Glutamatergic neuron (in vitro differentiated cells): ENCODE results near the gene FRMD3. TPM values are rescaled to one million over a fixed set of nuclear protein-coding genes. Genes with fewer than 3 reads are reported as not detected.

ENCODE experiments used
- DNase-seq: peaks from one replicate; pipeline ENCODE4 v3.0.0; 2022
- H3K27ac Mint-ChIP-seq: one replicate; pipeline ENCODE4 v1.8.0; 2020; ENCODE audit warnings: mild to moderate bottlenecking, mixed read lengths, inconsistent platforms; ENCODE audit not compliant: unreplicated experiment
- H3K27me3 Mint-ChIP-seq: one replicate; pipeline ENCODE4 v1.8.0; 2020; ENCODE audit warnings: mild to moderate bottlenecking, moderate library complexity, mixed read lengths, inconsistent platforms; ENCODE audit not compliant: unreplicated experiment
- H3K36me3 Mint-ChIP-seq: one replicate; pipeline ENCODE4 v1.8.0; 2020; ENCODE audit warnings: mild to moderate bottlenecking, mixed read lengths, inconsistent platforms; ENCODE audit not compliant: unreplicated experiment
- H3K4me1 Mint-ChIP-seq: one replicate; pipeline ENCODE4 v1.8.0; 2020; ENCODE audit warnings: mild to moderate bottlenecking, low read depth, mixed read lengths, inconsistent platforms; ENCODE audit not compliant: unreplicated experiment
- H3K4me3 Mint-ChIP-seq: one replicate; pipeline ENCODE4 v1.8.0; 2020; ENCODE audit warnings: mild to moderate bottlenecking, mixed read lengths, inconsistent platforms; ENCODE audit not compliant: unreplicated experiment
- H3K9me3 Mint-ChIP-seq: one replicate; pipeline ENCODE4 v1.8.0; 2020; ENCODE audit warnings: mild to moderate bottlenecking, moderate library complexity, mixed read lengths, inconsistent platforms; ENCODE audit not compliant: unreplicated experiment
- CTCF ChIP-seq: fragments of 200-600 bp; sonication (generic); IDR thresholded peaks from one replicate; pipeline ENCODE4 v1.5.0; 2021; ENCODE audit not compliant: partially characterized antibody, unreplicated experiment
- total RNA-seq: library from RNA; stranded (reverse); fragmentation: NEBNext Ultra II Directional; extraction: Animal tissue kit (Norgen Biotek cat#: 25700); gene quantifications from one replicate; pipeline ENCODE4 v1.2.1, GENCODE V29; 2021; ENCODE audit not compliant: unreplicated experiment

The FRMD3 gene
- total RNA-seq, 1 donor from 2014 or later = 20.7 TPM

DNA sequence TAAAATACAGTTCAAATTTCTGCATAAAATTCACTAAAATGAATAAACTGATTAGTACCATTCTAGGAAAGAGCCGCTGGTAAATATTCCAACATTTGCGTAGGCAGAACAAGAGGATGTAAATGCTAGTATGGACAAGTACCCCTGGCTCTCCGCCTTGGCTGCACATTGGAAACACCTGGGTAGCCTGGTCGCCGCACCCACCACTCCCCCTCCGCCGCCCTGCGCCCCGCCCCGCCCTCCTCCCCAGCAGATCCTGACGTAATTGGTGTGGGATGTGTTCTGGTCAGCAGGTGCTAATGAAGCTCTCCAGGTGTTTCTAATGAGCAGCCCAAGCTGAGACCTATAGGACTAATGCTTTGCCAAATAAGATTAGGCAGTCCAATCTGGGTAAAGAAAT is 225.7 kb downstream of the FRMD3 start:
- H3K4me3 Mint-ChIP-seq = no peak overlapping the region
- H3K4me1 Mint-ChIP-seq = peaks cover 22% of the 10 kb centered on the region
- H3K27ac Mint-ChIP-seq = no peak overlapping the region
- TF ChIP-seq CTCF = no peak
- H3K27me3 Mint-ChIP-seq = peaks cover 2% of the 10 kb centered on the region
- peaks cover 3% of the 10 kb centered on the region for H3K9me3 Mint-ChIP-seq
- H3K36me3 Mint-ChIP-seq = peaks cover 19% of the 10 kb centered on the region
- DNase-seq = no peak

GRCh38 chr9:83307066-83307724 is 231.0 kb downstream of the FRMD3 start:
- no peak for DNase-seq
- Mint-ChIP-seq H3K9me3 (peaks cover 4% of the 10 kb centered on the region), H3K4me1 (peaks cover 31% of the 10 kb centered on the region), H3K36me3 (peaks cover 19% of the 10 kb centered on the region), H3K27me3 (peaks cover 4% of the 10 kb centered on the region), H3K4me3 (no peak overlapping the region), H3K27ac (no peak overlapping the region)
- no peak for TF ChIP-seq CTCF

DNA sequence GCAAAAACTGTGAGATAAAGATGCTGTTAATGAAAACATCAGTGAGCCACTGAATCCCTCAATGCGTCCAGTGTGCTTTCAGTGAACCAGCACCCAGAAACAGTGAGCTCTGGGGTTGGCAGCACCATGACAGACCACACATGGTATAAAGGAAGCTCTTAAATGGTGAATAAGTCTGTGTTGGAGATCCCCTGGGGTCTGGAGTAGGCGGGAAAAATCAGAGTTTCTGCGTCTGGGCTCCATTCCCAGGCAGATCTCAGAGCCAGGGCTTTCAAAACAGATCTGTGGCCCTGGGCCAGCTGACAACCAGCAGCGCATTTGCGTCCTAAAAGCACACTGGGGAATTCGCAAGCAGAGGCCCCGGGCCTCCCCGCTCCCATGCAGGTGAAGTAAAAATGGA is 233.5 kb downstream of the FRMD3 start:
- peaks cover 12% of the 10 kb centered on the region for H3K36me3 Mint-ChIP-seq
- DNase-seq = peak; percentile 60
- H3K27me3 Mint-ChIP-seq = peaks cover 6% of the 10 kb centered on the region
- H3K27ac Mint-ChIP-seq = peak overlapping the region; percentile 81
- peak overlapping the region; percentile 69 for H3K4me3 Mint-ChIP-seq
- H3K4me1 Mint-ChIP-seq = peaks cover 23% of the 10 kb centered on the region
- peaks cover 4% of the 10 kb centered on the region for H3K9me3 Mint-ChIP-seq
- TF ChIP-seq CTCF = no peak

- H3K27me3 Mint-ChIP-seq = peaks cover 2% of the 10 kb centered on the region
- H3K4me3 Mint-ChIP-seq = no peak overlapping the region
- H3K4me1 Mint-ChIP-seq = peaks cover 7% of the 10 kb centered on the region
- peaks cover 17% of the 10 kb centered on the region for H3K36me3 Mint-ChIP-seq
- DNase-seq = no peak
- peaks cover under 1% of the 10 kb centered on the region for H3K9me3 Mint-ChIP-seq
- TF ChIP-seq CTCF = no peak
- H3K27ac Mint-ChIP-seq = no peak overlapping the region
Observed at GRCh38 chr9:83299571-83299970, 238.6 kb downstream of the FRMD3 start.

DNA sequence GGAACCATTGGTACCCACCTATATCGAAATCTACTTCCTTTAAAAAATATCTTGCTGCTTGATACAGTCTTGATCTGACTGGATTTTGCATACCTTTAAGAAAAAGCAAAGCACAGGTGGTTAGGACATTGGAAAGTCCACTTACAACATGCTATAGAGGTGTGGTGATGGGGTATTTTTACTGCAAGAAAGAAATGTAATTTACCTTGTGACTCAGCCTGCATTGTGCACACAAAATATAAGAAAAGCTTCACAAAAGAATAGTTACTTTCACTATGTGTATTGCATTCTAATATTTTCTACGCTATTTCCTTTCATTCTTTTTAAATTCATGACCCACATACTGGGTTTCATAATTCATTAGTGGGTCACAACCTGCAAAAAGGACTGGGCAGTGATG is 239.1 kb downstream of the FRMD3 start:
- no peak for DNase-seq
- H3K4me1 Mint-ChIP-seq = peaks cover 3% of the 10 kb centered on the region
- no peak overlapping the region for H3K4me3 Mint-ChIP-seq
- TF ChIP-seq CTCF = no peak
- no peak overlapping the region for H3K27ac Mint-ChIP-seq
- H3K36me3 Mint-ChIP-seq = peaks cover 17% of the 10 kb centered on the region
- H3K27me3 Mint-ChIP-seq = peaks cover 2% of the 10 kb centered on the region
- H3K9me3 Mint-ChIP-seq = no peaks in the 10 kb centered on the region
